SU-DHL-6 (cell line): ENCODE measurements around the gene TMEM42.
"Not testable (repeated sequence)": the region's sequence is repeated elsewhere in the genome, so short reads cannot be mapped to it uniquely, and the experiment has no call there.

Source experiments
- H2AFZ ChIP-seq: fragments of 200-600 bp; sonication (generic); 2 replicates; pipeline ENCODE4 v1.6.1; 2014; ENCODE audit warnings: low read depth, mild to moderate bottlenecking, moderate library complexity, mixed read lengths, antibody characterized with exemption, low read length; ENCODE audit not compliant: severe bottlenecking
- H3F3A ChIP-seq: fragments of 200-600 bp; shearing (Covaris generic); 2 replicates; pipeline ENCODE4 v1.6.0; 2016; ENCODE audit warnings: antibody characterized with exemption, mild to moderate bottlenecking; ENCODE audit not compliant: insufficient read depth
- H3K27ac ChIP-seq: fragments of 200-600 bp; sonication (generic); 2 replicates; pipeline ENCODE4 v1.5.1; 2016; ENCODE audit warnings: low read depth, mild to moderate bottlenecking, low read length, moderate library complexity, mixed read lengths
- H3K27me3 ChIP-seq: fragments of 200-600 bp; sonication (generic), shearing (Covaris generic); 2 replicates; pipeline ENCODE4 v1.6.0; 2014; ENCODE audit warnings: mild to moderate bottlenecking, low read length
- H3K36me3 ChIP-seq: fragments of 200-600 bp; sonication (generic); 2 replicates; pipeline ENCODE4 v1.6.1; 2014; ENCODE audit warnings: mild to moderate bottlenecking, low read length, mixed read lengths
- H3K4me2 ChIP-seq: fragments of 300-600, 200-600 bp; shearing (Covaris generic), sonication (generic); 2 replicates; pipeline ENCODE4 v1.6.0; 2014; ENCODE audit warnings: low read length, low read depth, mild to moderate bottlenecking; ENCODE audit not compliant: poor library complexity, severe bottlenecking
- H3K4me3 ChIP-seq: fragments of 200-600 bp; sonication (generic); 2 replicates; pipeline ENCODE4 v1.5.1; 2014; ENCODE audit warnings: antibody characterized with exemption, low read length, mild to moderate bottlenecking, mixed read lengths; ENCODE audit not compliant: insufficient read depth, poor library complexity, severe bottlenecking
- H3K79me2 ChIP-seq: fragments of 200-600 bp; sonication (generic); 2 replicates; pipeline ENCODE4 v1.6.1; 2014; ENCODE audit warnings: mild to moderate bottlenecking, low read length, moderate library complexity; ENCODE audit not compliant: insufficient read depth
- H3K9ac ChIP-seq: fragments of 200-600 bp; sonication (generic); 2 replicates; pipeline ENCODE4 v1.7.0; 2014; ENCODE audit warnings: mild to moderate bottlenecking, low read length
- H3K9me2 ChIP-seq: fragments of 200-600 bp; sonication (generic); replicated peaks from 2 replicates; pipeline ENCODE4 v1.6.1; 2014; ENCODE audit warnings: low read length; ENCODE audit not compliant: insufficient read depth
- H3K9me3 ChIP-seq: fragments of 200-600 bp; sonication (generic); 2 replicates; pipeline ENCODE4 v1.6.1; 2014; ENCODE audit warnings: low read length, mixed read lengths; ENCODE audit not compliant: insufficient read depth
- H4K20me1 ChIP-seq: fragments of 200-600 bp; sonication (generic); 2 replicates; pipeline ENCODE4 v1.6.1; 2014; ENCODE audit warnings: low read depth, mild to moderate bottlenecking, antibody characterized with exemption, low read length, moderate library complexity, mixed read lengths
- EZH2phosphoT487 ChIP-seq: fragments of 200-600 bp; sonication (generic), shearing (Covaris generic); conservative IDR thresholded peaks from 2 replicates; pipeline ENCODE4 v1.6.1; 2018; ENCODE audit warnings: mild to moderate bottlenecking, antibody characterized with exemption, low read length, moderate library complexity, mixed read lengths
- TF ChIP-seq, protein P1 (sequence below): fragments of 200-600 bp; sonication (generic); IDR thresholded peaks from one replicate; pipeline ENCODE4 v1.5.1; 2017; ENCODE audit warnings: antibody characterized with exemption, mild to moderate bottlenecking, low read length, moderate library complexity; ENCODE audit not compliant: insufficient read depth, poor library complexity, severe bottlenecking

TMEM42 gene

GRCh38 chr3:44848634-44849033 is 13.1 kb upstream of the TMEM42 start:
- H3F3A ChIP-seq: 0 out of 2 replicates have a peak, but pooled peaks cover 7% of the 10 kb centered on the region
- no peaks in the 10 kb centered on the region for H3K9me2 ChIP-seq
- no peak overlapping the region for H3K27ac ChIP-seq
- H3K9ac ChIP-seq: no peak overlapping the region
- no peak overlapping the region for H3K4me2 ChIP-seq
- H3K79me2 ChIP-seq: no peaks in the 10 kb centered on the region
- H3K27me3 ChIP-seq: no peaks in the 10 kb centered on the region
- peaks cover 81% of the 10 kb centered on the region for H3K36me3 ChIP-seq
- no peaks in the 10 kb centered on the region for H4K20me1 ChIP-seq
- TF ChIP-seq EZH2phosphoT487: no peak
- TF ChIP-seq, protein P1, sequence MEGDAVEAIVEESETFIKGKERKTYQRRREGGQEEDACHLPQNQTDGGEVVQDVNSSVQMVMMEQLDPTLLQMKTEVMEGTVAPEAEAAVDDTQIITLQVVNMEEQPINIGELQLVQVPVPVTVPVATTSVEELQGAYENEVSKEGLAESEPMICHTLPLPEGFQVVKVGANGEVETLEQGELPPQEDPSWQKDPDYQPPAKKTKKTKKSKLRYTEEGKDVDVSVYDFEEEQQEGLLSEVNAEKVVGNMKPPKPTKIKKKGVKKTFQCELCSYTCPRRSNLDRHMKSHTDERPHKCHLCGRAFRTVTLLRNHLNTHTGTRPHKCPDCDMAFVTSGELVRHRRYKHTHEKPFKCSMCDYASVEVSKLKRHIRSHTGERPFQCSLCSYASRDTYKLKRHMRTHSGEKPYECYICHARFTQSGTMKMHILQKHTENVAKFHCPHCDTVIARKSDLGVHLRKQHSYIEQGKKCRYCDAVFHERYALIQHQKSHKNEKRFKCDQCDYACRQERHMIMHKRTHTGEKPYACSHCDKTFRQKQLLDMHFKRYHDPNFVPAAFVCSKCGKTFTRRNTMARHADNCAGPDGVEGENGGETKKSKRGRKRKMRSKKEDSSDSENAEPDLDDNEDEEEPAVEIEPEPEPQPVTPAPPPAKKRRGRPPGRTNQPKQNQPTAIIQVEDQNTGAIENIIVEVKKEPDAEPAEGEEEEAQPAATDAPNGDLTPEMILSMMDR: no peak
- no peaks in the 10 kb centered on the region for H3K9me3 ChIP-seq
- no peak overlapping the region for H2AFZ ChIP-seq
- no peak overlapping the region for H3K4me3 ChIP-seq

DNA sequence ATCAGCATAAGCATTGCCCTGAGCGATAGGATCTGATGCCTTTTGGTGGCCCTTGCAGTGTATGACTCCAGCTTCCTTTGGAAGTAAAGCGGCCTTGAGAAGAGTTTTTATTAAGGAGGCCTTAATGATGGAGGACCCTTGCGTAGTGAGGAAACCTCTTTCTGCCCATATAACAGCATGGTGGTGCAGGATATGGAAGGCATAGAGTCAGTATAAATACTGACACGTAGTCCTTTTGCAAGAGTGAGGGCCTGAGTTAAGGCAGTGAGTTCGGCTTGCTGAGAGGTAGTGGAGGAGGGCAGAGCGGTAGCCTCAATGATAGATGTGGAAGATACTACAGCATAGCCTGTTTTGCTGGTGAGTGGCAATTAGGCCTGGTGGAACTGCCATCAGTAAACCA is 5.0 kb upstream of the TMEM42 start:
- not testable (repeated sequence) for H3K4me2 ChIP-seq, H4K20me1 ChIP-seq

DNA sequence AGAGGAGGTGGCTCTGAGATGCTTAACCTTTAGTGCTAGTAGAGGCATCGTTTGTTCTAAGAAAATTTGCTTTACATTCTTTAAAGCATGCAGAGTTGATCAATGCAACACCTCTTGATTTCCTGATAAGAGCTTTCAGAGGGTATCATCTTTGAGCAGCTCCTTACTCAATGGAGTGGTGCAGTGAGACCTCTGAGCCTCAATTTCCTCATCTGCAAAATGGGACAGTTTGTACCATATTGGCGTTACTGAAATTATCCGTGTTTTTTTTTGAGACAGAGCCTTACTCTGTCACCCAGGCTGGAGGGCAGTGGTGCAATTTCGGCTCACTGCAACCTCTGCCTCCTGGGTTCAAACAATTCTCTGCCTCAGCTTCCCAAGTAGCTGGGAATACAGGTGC is 1.6 kb upstream of the TMEM42 start:
- no peak overlapping the region for H3K9ac ChIP-seq
- TF ChIP-seq EZH2phosphoT487: no peak
- TF ChIP-seq, protein P1: no peak
- H3F3A ChIP-seq: no peaks in the 10 kb centered on the region
- H3K4me3 ChIP-seq: no peak overlapping the region
- no peak overlapping the region for H2AFZ ChIP-seq
- H3K79me2 ChIP-seq: no peaks in the 10 kb centered on the region
- H3K27me3 ChIP-seq: no peaks in the 10 kb centered on the region
- H3K9me3 ChIP-seq: no peaks in the 10 kb centered on the region
- H3K36me3 ChIP-seq: no peaks in the 10 kb centered on the region
- no peaks in the 10 kb centered on the region for H4K20me1 ChIP-seq
- no peak overlapping the region for H3K4me2 ChIP-seq
- no peak overlapping the region for H3K27ac ChIP-seq
- H3K9me2 ChIP-seq: no peaks in the 10 kb centered on the region

More for the DNA sequence above, 5.0 kb upstream of the TMEM42 start:
- not testable (repeated sequence) for H3K9me2 ChIP-seq, H3K9me3 ChIP-seq, H3K9ac ChIP-seq, H3K79me2 ChIP-seq, H3F3A ChIP-seq, H3K27me3 ChIP-seq, H2AFZ ChIP-seq, H3K4me3 ChIP-seq, H3K27ac ChIP-seq
- peaks cover 31% of the 10 kb centered on the region for H3K36me3 ChIP-seq

- H3K4me3 ChIP-seq: peak overlapping the region; percentile 53
- H3K79me2 ChIP-seq: no peaks in the 10 kb centered on the region
- H3F3A ChIP-seq: no peaks in the 10 kb centered on the region
- no peaks in the 10 kb centered on the region for H3K27me3 ChIP-seq
- TF ChIP-seq EZH2phosphoT487: no peak
- TF ChIP-seq, protein P1: no peak
- no peaks in the 10 kb centered on the region for H3K9me2 ChIP-seq
- peak overlapping the region; percentile 72 for H3K4me2 ChIP-seq
- H4K20me1 ChIP-seq: no peaks in the 10 kb centered on the region
- no peaks in the 10 kb centered on the region for H3K9me3 ChIP-seq
- peak overlapping the region; percentile 57 for H3K9ac ChIP-seq
- H3K36me3 ChIP-seq: no peaks in the 10 kb centered on the region
- no peak overlapping the region for H2AFZ ChIP-seq
- H3K27ac ChIP-seq: no peak overlapping the region
Observed at GRCh38 chr3:44862226-44862637, 520 bp downstream of the TMEM42 start.
